ENCODE results near the gene COQ8B. TPM values are rescaled to one million over a fixed set of nuclear protein-coding genes. Genes with fewer than 3 reads are reported as not detected.
A peak's percentile ranks its signal among the peaks of the same experiment; 100 is the strongest.
"Not testable (repeated sequence)": the region's sequence is repeated elsewhere in the genome, so short reads cannot be mapped to it uniquely, and the experiment has no call there.

Gene COQ8B
- total RNA-seq, 4 donors from 2014 or later, result 31.2 to 53.8 (median 39.3) TPM

- Histone ChIP-seq H3K27me3 (no peaks in the 10 kb centered on the region), H3K4me1 (peaks cover 27% of the 10 kb centered on the region), H3K36me3 (peaks cover 10% of the 10 kb centered on the region), H3K27ac (peak overlapping the region; percentile 80), H3K9me3 (no peaks in the 10 kb centered on the region), H3K4me3 (peak overlapping the region; percentile 72)
- DNase-seq (ENCODE audit: low spot score in 2 of 2), result peak; percentile 94 to 95
- TF ChIP-seq POLR2A (IDR thresholded peaks at IDR 0.05), result peak in 1 of 2 donors; percentile 6
- peak in 1 of 2 donors; percentile 98 for TF ChIP-seq CTCF (IDR thresholded peaks at IDR 0.05)
- TF ChIP-seq EP300 (IDR thresholded peaks at IDR 0.05), result no peak
- peak in 2 of 3 donors; percentile 31 to 86 for TF ChIP-seq POLR2AphosphoS5 (IDR thresholded peaks at IDR 0.05)
- WGBS, result under 1% methylated on average over 45 of the region's 60 CpGs
Measured at GRCh38 chr19:40662925-40663694, 53.6 kb downstream of the COQ8B start.

GRCh38 chr19:40661616-40662015, 55.1 kb downstream of the COQ8B start:
- Histone ChIP-seq H3K4me1 (peaks cover 26% of the 10 kb centered on the region), H3K4me3 (no peak overlapping the region), H3K9me3 (no peaks in the 10 kb centered on the region), H3K36me3 (no peaks in the 10 kb centered on the region), H3K27me3 (no peaks in the 10 kb centered on the region), H3K27ac (no peak overlapping the region)
- 90% methylated on average over 1 of the region's 1 CpG for WGBS
- TF ChIP-seq EP300 (IDR thresholded peaks at IDR 0.05), result no peak
- TF ChIP-seq POLR2A (IDR thresholded peaks at IDR 0.05), result no peak
- no peak for TF ChIP-seq POLR2AphosphoS5 (IDR thresholded peaks at IDR 0.05)
- TF ChIP-seq CTCF (IDR thresholded peaks at IDR 0.05), result no peak
- no peak for DNase-seq (ENCODE audit: low spot score in 2 of 2)

- DNase-seq (ENCODE audit: low spot score in 2 of 2), result no peak
- H3K4me1 ChIP-seq, result peaks cover 20% of the 10 kb centered on the region
- H3K27me3 ChIP-seq, result no peaks in the 10 kb centered on the region
- peak overlapping the region; percentile 49 for H3K27ac ChIP-seq
- no peak for TF ChIP-seq POLR2AphosphoS5 (IDR thresholded peaks at IDR 0.05)
- TF ChIP-seq CTCF (IDR thresholded peaks at IDR 0.05), result no peak
- no peak for TF ChIP-seq POLR2A (IDR thresholded peaks at IDR 0.05)
- no peak for TF ChIP-seq EP300 (IDR thresholded peaks at IDR 0.05)
- WGBS, result 56% methylated on average over 11 of the region's 11 CpGs
- H3K4me3 ChIP-seq, result no peak overlapping the region
- no peaks in the 10 kb centered on the region for H3K9me3 ChIP-seq
- no peaks in the 10 kb centered on the region for H3K36me3 ChIP-seq
Measured at GRCh38 chr19:40659566-40659965, 57.1 kb downstream of the COQ8B start.

GRCh38 chr19:40659116-40659515, 57.6 kb downstream of the COQ8B start:
- 62% methylated on average over 5 of the region's 5 CpGs for WGBS
- TF ChIP-seq POLR2A (IDR thresholded peaks at IDR 0.05) (no peak), CTCF (IDR thresholded peaks at IDR 0.05) (no peak), EP300 (IDR thresholded peaks at IDR 0.05) (no peak), POLR2AphosphoS5 (IDR thresholded peaks at IDR 0.05) (no peak)
- H3K36me3 ChIP-seq, result no peaks in the 10 kb centered on the region
- no peaks in the 10 kb centered on the region for H3K27me3 ChIP-seq
- H3K9me3 ChIP-seq, result no peaks in the 10 kb centered on the region
- peak overlapping the region; percentile 49 for H3K27ac ChIP-seq
- H3K4me3 ChIP-seq, result no peak overlapping the region
- no peak for DNase-seq (ENCODE audit: low spot score in 2 of 2)
- H3K4me1 ChIP-seq, result peaks cover 17% of the 10 kb centered on the region

- Histone ChIP-seq H3K4me3 (no peak overlapping the region), H3K36me3 (no peaks in the 10 kb centered on the region), H3K9me3 (no peaks in the 10 kb centered on the region), H3K27ac (no peak overlapping the region), H3K4me1 (peaks cover 8% of the 10 kb centered on the region), H3K27me3 (no peaks in the 10 kb centered on the region)
- no peak for DNase-seq (ENCODE audit: low spot score in 2 of 2)
- WGBS, result 98% methylated on average over 8 of the region's 8 CpGs
- no peak for TF ChIP-seq EP300 (IDR thresholded peaks at IDR 0.05)
- TF ChIP-seq POLR2AphosphoS5 (IDR thresholded peaks at IDR 0.05), result no peak
Measured at GRCh38 chr19:40658031-40658430, 58.7 kb downstream of the COQ8B start.

- not testable (repeated sequence) for H3K9me3 ChIP-seq; H3K27me3 ChIP-seq; H3K36me3 ChIP-seq; H3K4me3 ChIP-seq; H3K27ac ChIP-seq; DNase-seq (ENCODE audit: low spot score in 2 of 2)
- peaks cover 13% of the 10 kb centered on the region for H3K4me1 ChIP-seq
- 56% methylated on average over 7 of the region's 7 CpGs for WGBS
Measured at GRCh38 chr19:40655684-40656083, 61.0 kb downstream of the COQ8B start.

- H3K27me3 ChIP-seq; H3K36me3 ChIP-seq; H3K9me3 ChIP-seq; H3K4me3 ChIP-seq; H3K27ac ChIP-seq; DNase-seq (ENCODE audit: low spot score in 2 of 2): not testable (repeated sequence)
- H3K4me1 ChIP-seq, result peaks cover 20% of the 10 kb centered on the region
- WGBS, result 89% methylated on average over 11 of the region's 11 CpGs
Measured at GRCh38 chr19:40652303-40652702, 64.4 kb downstream of the COQ8B start.

Measured in suprapubic skin (tissue), 4 donors.